Tibial nerve (tissue), 4 donors: ENCODE measurements around the gene DPP10. TPM values are rescaled to one million over a fixed set of nuclear protein-coding genes. Genes with fewer than 3 reads are reported as not detected.

ENCODE experiments used
- DNase-seq, 2 donors: peaks; one replicate each; pipeline ENCODE4 v3.0.0-alpha.2; 2019; ENCODE audit warnings: low spot score in 2 of 2
- H3K27ac ChIP-seq, 4 donors: fragments of 200-600 bp; sonication (generic) in 3 of 4; one replicate each; pipeline ENCODE4 v1.5.1; 2017 to 2019; ENCODE audit warnings: mild to moderate bottlenecking in 1 of 4
- H3K27me3 ChIP-seq, 2 donors: fragments of 200-600 bp; sonication (generic) in 1 of 2; one replicate each; pipeline versions ENCODE4 v1.5.1 to v1.6.0; 2017 to 2019
- H3K36me3 ChIP-seq, 3 donors: fragments of 200-600 bp; sonication (generic); one replicate each; pipeline ENCODE4 v1.5.1; 2018 to 2019
- H3K4me1 ChIP-seq, 4 donors: fragments of 200-600 bp; sonication (generic) in 3 of 4; one replicate each; pipeline ENCODE4 v1.5.1; 2017 to 2019
- H3K4me3 ChIP-seq, 4 donors: fragments of 200-600 bp; sonication (generic) in 3 of 4; one replicate each; pipeline ENCODE4 v1.5.1; 2017 to 2019; ENCODE audit warnings: mild to moderate bottlenecking in 1 of 4, moderate library complexity in 1 of 4
- H3K9me3 ChIP-seq, 4 donors: fragments of 200-600 bp; sonication (generic) in 3 of 4; one replicate each; pipeline ENCODE4 v1.5.1; 2017 to 2019
- CTCF ChIP-seq, 5 experiments: fragments of 200-600 bp in 3 of 5; fragments of 450-650 bp in 2 of 5; sonication (generic) in 3 of 5; IDR thresholded peaks; one replicate each; pipeline ENCODE4 v1.5.1; 2016 to 2019; ENCODE audit warnings: antibody characterized with exemption in 5 of 5, mild to moderate bottlenecking in 3 of 5, moderate library complexity in 2 of 5
- EP300 ChIP-seq, 2 donors: sonication (generic); formaldehyde crosslinking; IDR thresholded peaks; one replicate each; pipeline ENCODE4 v1.6.1; 2017; ENCODE audit warnings: antibody characterized with exemption in 2 of 2, mild to moderate bottlenecking in 1 of 2
- POLR2A ChIP-seq, 2 donors: fragments of 450-650 bp; IDR thresholded peaks; one replicate each; pipeline ENCODE4 v1.6.1; 2017; ENCODE audit warnings: antibody characterized with exemption in 2 of 2, mild to moderate bottlenecking in 2 of 2, moderate library complexity in 2 of 2
- WGBS, 2 donors: methylation state at CpG; one replicate each; pipeline ENCODE4 v1.1.5; 2018; 5-methylcytosine and 5-hydroxymethylcytosine counted together
- total RNA-seq, 4 donors: library from RNA; depleted of rRNA; stranded (reverse); fragments of >200 nt; gene quantifications; one replicate each; pipeline ENCODE4 v1.1.0, GENCODE V29; 2016

Gene DPP10
- total RNA-seq, 4 donors from 2014 or later, result 0.20 to 2.1 TPM; not detected in 2

- WGBS, 2 donors, result 48 to 58% methylated on average over 2 of the region's 2 CpGs
- peaks cover 0 to 5% (median 0%) of the 10 kb centered on the region in 4 donors for H3K9me3 ChIP-seq
- TF ChIP-seq CTCF (IDR thresholded peaks at IDR 0.05) (no peak), POLR2A (IDR thresholded peaks at IDR 0.05) (no peak), EP300 (IDR thresholded peaks at IDR 0.05) (no peak)
- H3K36me3 ChIP-seq, result no peaks in the 10 kb centered on the region
- no peak for DNase-seq
- no peaks in the 10 kb centered on the region for H3K27me3 ChIP-seq
- H3K27ac ChIP-seq, result no peak overlapping the region
- H3K4me1 ChIP-seq, result no peaks in the 10 kb centered on the region
- H3K4me3 ChIP-seq, result no peak overlapping the region
These were observed 477.5 kb downstream of the DPP10 start for GRCh38 chr2:114919985-114920384.

GRCh38 chr2:114922076-114922475, 479.6 kb downstream of the DPP10 start:
- no peak for DNase-seq
- no peaks in the 10 kb centered on the region for H3K36me3 ChIP-seq
- H3K4me3 ChIP-seq, result no peak overlapping the region
- peaks cover 0 to 5% (median 0%) of the 10 kb centered on the region in 4 donors for H3K9me3 ChIP-seq
- H3K27me3 ChIP-seq, result no peaks in the 10 kb centered on the region
- no peaks in the 10 kb centered on the region for H3K4me1 ChIP-seq
- WGBS, 2 donors, result 93 to 96% methylated on average over 3 of the region's 3 CpGs
- H3K27ac ChIP-seq, result no peak overlapping the region
- TF ChIP-seq POLR2A (IDR thresholded peaks at IDR 0.05) (no peak), EP300 (IDR thresholded peaks at IDR 0.05) (no peak)

GRCh38 chr2:114925296-114926255, 483.1 kb downstream of the DPP10 start:
- Histone ChIP-seq H3K4me1 (no peaks in the 10 kb centered on the region), H3K4me3 (no peak overlapping the region), H3K9me3 (peaks cover 0 to 19% (median 0%) of the 10 kb centered on the region in 4 donors), H3K27me3 (no peaks in the 10 kb centered on the region), H3K27ac (no peak overlapping the region), H3K36me3 (no peaks in the 10 kb centered on the region)
- WGBS, 2 donors, result 57 to 60% methylated on average over 10 of the region's 10 CpGs
- DNase-seq, result no peak
- TF ChIP-seq CTCF (IDR thresholded peaks at IDR 0.05) (no peak), EP300 (IDR thresholded peaks at IDR 0.05) (no peak), POLR2A (IDR thresholded peaks at IDR 0.05) (no peak)

- H3K36me3 ChIP-seq, result no peaks in the 10 kb centered on the region
- H3K27me3 ChIP-seq, result no peaks in the 10 kb centered on the region
- no peak overlapping the region for H3K27ac ChIP-seq
- no peaks in the 10 kb centered on the region for H3K4me1 ChIP-seq
- peaks cover 0 to 21% (median 0%) of the 10 kb centered on the region in 4 donors for H3K9me3 ChIP-seq
- WGBS, 2 donors, result 69 to 74% methylated on average over 4 of the region's 4 CpGs
- DNase-seq, result no peak
- no peak overlapping the region for H3K4me3 ChIP-seq
- TF ChIP-seq EP300 (IDR thresholded peaks at IDR 0.05) (no peak), POLR2A (IDR thresholded peaks at IDR 0.05) (no peak), CTCF (IDR thresholded peaks at IDR 0.05) (no peak)
These were observed 483.9 kb downstream of the DPP10 start for GRCh38 chr2:114926303-114926702.

GRCh38 chr2:114929225-114929624, 486.8 kb downstream of the DPP10 start:
- Histone ChIP-seq H3K27me3 (no peaks in the 10 kb centered on the region), H3K36me3 (no peaks in the 10 kb centered on the region), H3K4me3 (no peak overlapping the region), H3K4me1 (no peaks in the 10 kb centered on the region), H3K9me3 (peaks cover 0 to 21% (median 0%) of the 10 kb centered on the region in 4 donors), H3K27ac (no peak overlapping the region)
- DNase-seq, result no peak
- TF ChIP-seq CTCF (IDR thresholded peaks at IDR 0.05) (no peak), EP300 (IDR thresholded peaks at IDR 0.05) (no peak), POLR2A (IDR thresholded peaks at IDR 0.05) (no peak)
- 91 to 93% methylated on average over 7 of the region's 7 CpGs for WGBS, 2 donors
